Tibial nerve (tissue), 4 donors: ENCODE data around the gene DMD. TPM values are rescaled to one million over a fixed set of nuclear protein-coding genes. Genes with fewer than 3 reads are reported as not detected.

Experiments
- DNase-seq, 2 donors: peaks; one replicate each; pipeline ENCODE4 v3.0.0-alpha.2; 2019; ENCODE audit warnings: low spot score in 2 of 2
- H3K27ac ChIP-seq, 4 donors: fragments of 200-600 bp; sonication (generic) in 3 of 4; one replicate each; pipeline ENCODE4 v1.5.1; 2017 to 2019; ENCODE audit warnings: mild to moderate bottlenecking in 1 of 4
- H3K27me3 ChIP-seq, 2 donors: fragments of 200-600 bp; sonication (generic) in 1 of 2; one replicate each; pipeline versions ENCODE4 v1.5.1 to v1.6.0; 2017 to 2019
- H3K36me3 ChIP-seq, 3 donors: fragments of 200-600 bp; sonication (generic); one replicate each; pipeline ENCODE4 v1.5.1; 2018 to 2019
- H3K4me1 ChIP-seq, 4 donors: fragments of 200-600 bp; sonication (generic) in 3 of 4; one replicate each; pipeline ENCODE4 v1.5.1; 2017 to 2019
- H3K4me3 ChIP-seq, 4 donors: fragments of 200-600 bp; sonication (generic) in 3 of 4; one replicate each; pipeline ENCODE4 v1.5.1; 2017 to 2019; ENCODE audit warnings: mild to moderate bottlenecking in 1 of 4, moderate library complexity in 1 of 4
- H3K9me3 ChIP-seq, 4 donors: fragments of 200-600 bp; sonication (generic) in 3 of 4; one replicate each; pipeline ENCODE4 v1.5.1; 2017 to 2019
- EP300 ChIP-seq, 2 donors: sonication (generic); formaldehyde crosslinking; IDR thresholded peaks; one replicate each; pipeline ENCODE4 v1.6.1; 2017; ENCODE audit warnings: antibody characterized with exemption in 2 of 2, mild to moderate bottlenecking in 1 of 2
- POLR2A ChIP-seq, 2 donors: fragments of 450-650 bp; IDR thresholded peaks; one replicate each; pipeline ENCODE4 v1.6.1; 2017; ENCODE audit warnings: antibody characterized with exemption in 2 of 2, mild to moderate bottlenecking in 2 of 2, moderate library complexity in 2 of 2
- WGBS, 2 donors: methylation state at CpG; one replicate each; pipeline ENCODE4 v1.1.5; 2018; 5-methylcytosine and 5-hydroxymethylcytosine counted together
- total RNA-seq, 4 donors: library from RNA; depleted of rRNA; stranded (reverse); fragments of >200 nt; gene quantifications; one replicate each; pipeline ENCODE4 v1.1.0, GENCODE V29; 2016
- TF ChIP-seq, protein P1 (sequence below), 5 experiments: fragments of 200-600 bp in 3 of 5; fragments of 450-650 bp in 2 of 5; sonication (generic) in 3 of 5; IDR thresholded peaks; one replicate each; pipeline ENCODE4 v1.5.1; 2016 to 2019; ENCODE audit warnings: antibody characterized with exemption in 5 of 5, mild to moderate bottlenecking in 3 of 5, moderate library complexity in 2 of 5

Gene DMD
- total RNA-seq, 4 donors from 2014 or later: 156 to 345 (median 245) TPM

DNA sequence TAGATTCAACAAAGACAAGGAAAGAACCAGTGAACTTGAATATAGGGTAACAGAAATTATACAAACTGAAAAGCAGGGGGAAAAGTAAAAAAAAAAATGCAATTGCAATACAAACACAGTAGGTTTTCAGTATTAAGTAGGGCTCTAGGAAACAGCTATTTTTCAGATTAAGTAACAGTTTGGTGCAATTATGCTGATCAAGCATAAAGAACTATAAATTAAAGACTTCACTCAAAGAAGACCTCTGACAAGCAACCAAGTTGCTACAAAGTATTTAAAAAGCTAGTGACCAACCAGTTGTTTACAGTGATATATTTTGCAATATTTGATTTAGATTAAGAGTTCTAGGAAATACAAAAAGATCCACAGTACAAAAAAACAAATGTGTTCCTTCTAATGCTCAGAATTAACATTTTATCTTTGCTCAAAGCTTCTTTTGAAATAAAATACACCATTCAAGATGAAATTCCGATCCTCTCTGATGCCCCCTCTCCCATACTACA lies 1908.7 kb downstream of the DMD start:
- Histone ChIP-seq H3K27ac (no peak overlapping the region), H3K4me1 (no peaks in the 10 kb centered on the region), H3K36me3 (no peaks in the 10 kb centered on the region), H3K27me3 (no peaks in the 10 kb centered on the region), H3K9me3 (no peaks in the 10 kb centered on the region), H3K4me3 (no peak overlapping the region)
- 64 to 73% methylated on average over 1 of the region's 1 CpG for WGBS, 2 donors
- no peak for DNase-seq
- TF ChIP-seq, protein P1, sequence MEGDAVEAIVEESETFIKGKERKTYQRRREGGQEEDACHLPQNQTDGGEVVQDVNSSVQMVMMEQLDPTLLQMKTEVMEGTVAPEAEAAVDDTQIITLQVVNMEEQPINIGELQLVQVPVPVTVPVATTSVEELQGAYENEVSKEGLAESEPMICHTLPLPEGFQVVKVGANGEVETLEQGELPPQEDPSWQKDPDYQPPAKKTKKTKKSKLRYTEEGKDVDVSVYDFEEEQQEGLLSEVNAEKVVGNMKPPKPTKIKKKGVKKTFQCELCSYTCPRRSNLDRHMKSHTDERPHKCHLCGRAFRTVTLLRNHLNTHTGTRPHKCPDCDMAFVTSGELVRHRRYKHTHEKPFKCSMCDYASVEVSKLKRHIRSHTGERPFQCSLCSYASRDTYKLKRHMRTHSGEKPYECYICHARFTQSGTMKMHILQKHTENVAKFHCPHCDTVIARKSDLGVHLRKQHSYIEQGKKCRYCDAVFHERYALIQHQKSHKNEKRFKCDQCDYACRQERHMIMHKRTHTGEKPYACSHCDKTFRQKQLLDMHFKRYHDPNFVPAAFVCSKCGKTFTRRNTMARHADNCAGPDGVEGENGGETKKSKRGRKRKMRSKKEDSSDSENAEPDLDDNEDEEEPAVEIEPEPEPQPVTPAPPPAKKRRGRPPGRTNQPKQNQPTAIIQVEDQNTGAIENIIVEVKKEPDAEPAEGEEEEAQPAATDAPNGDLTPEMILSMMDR (IDR thresholded peaks at IDR 0.05): no peak
- TF ChIP-seq POLR2A (IDR thresholded peaks at IDR 0.05) (no peak), EP300 (IDR thresholded peaks at IDR 0.05) (no peak)

DNA sequence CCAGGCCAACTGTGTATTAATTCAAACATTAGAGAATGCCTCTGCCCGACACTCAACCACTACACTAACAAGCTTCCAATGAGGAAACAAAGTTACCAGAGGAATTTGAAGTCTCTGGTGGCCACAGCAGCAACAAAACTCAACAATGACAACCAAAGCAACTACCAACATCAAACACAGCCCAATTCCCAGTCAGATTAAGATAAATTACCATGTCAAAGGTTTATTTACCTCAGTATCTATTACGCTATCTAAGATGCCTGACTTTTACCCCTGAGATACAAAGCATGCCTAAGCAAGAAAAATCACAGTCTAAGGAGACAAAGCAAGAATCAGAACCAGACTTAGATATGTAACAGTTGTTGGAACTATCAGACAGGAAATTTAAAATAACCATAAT lies 1909.4 kb downstream of the DMD start:
- DNase-seq: no peak
- no peaks in the 10 kb centered on the region for H3K36me3 ChIP-seq
- H3K27me3 ChIP-seq: no peaks in the 10 kb centered on the region
- H3K27ac ChIP-seq: no peak overlapping the region
- no peaks in the 10 kb centered on the region for H3K9me3 ChIP-seq
- H3K4me3 ChIP-seq: no peak overlapping the region
- WGBS, 2 donors: 74 to 94% methylated on average over 2 of the region's 2 CpGs
- H3K4me1 ChIP-seq: no peaks in the 10 kb centered on the region
- TF ChIP-seq, protein P1 (IDR thresholded peaks at IDR 0.05): no peak
- no peak for TF ChIP-seq EP300 (IDR thresholded peaks at IDR 0.05)
- no peak for TF ChIP-seq POLR2A (IDR thresholded peaks at IDR 0.05)

- no peak for DNase-seq
- H3K4me3 ChIP-seq: no peak overlapping the region
- no peak for TF ChIP-seq EP300 (IDR thresholded peaks at IDR 0.05)
- TF ChIP-seq POLR2A (IDR thresholded peaks at IDR 0.05): no peak
- TF ChIP-seq, protein P1 (IDR thresholded peaks at IDR 0.05): no peak
- WGBS, 2 donors: 70 to 86% methylated on average over 2 of the region's 2 CpGs
- no peaks in the 10 kb centered on the region for H3K4me1 ChIP-seq
- H3K36me3 ChIP-seq: no peaks in the 10 kb centered on the region
- H3K9me3 ChIP-seq: no peaks in the 10 kb centered on the region
- no peak overlapping the region for H3K27ac ChIP-seq
- no peaks in the 10 kb centered on the region for H3K27me3 ChIP-seq
Measured at GRCh38 chrX:31301203-31301602, 1910.1 kb downstream of the DMD start.

GRCh38 chrX:31298916-31299315 lies 1912.4 kb downstream of the DMD start:
- no peaks in the 10 kb centered on the region for H3K4me1 ChIP-seq
- no peaks in the 10 kb centered on the region for H3K9me3 ChIP-seq
- TF ChIP-seq POLR2A (IDR thresholded peaks at IDR 0.05) (no peak), EP300 (IDR thresholded peaks at IDR 0.05) (no peak)
- TF ChIP-seq, protein P1 (IDR thresholded peaks at IDR 0.05): no peak
- H3K4me3 ChIP-seq: no peak overlapping the region
- no peak for DNase-seq
- no peak overlapping the region for H3K27ac ChIP-seq
- no peaks in the 10 kb centered on the region for H3K27me3 ChIP-seq
- 67 to 69% methylated on average over 4 of the region's 4 CpGs for WGBS, 2 donors
- H3K36me3 ChIP-seq: no peaks in the 10 kb centered on the region

GRCh38 chrX:31297881-31298280 lies 1913.5 kb downstream of the DMD start:
- DNase-seq: no peak
- Histone ChIP-seq H3K4me3 (no peak overlapping the region), H3K27me3 (no peaks in the 10 kb centered on the region), H3K27ac (no peak overlapping the region), H3K9me3 (no peaks in the 10 kb centered on the region), H3K36me3 (no peaks in the 10 kb centered on the region), H3K4me1 (no peaks in the 10 kb centered on the region)
- TF ChIP-seq, protein P1 (IDR thresholded peaks at IDR 0.05): no peak
- TF ChIP-seq EP300 (IDR thresholded peaks at IDR 0.05) (no peak), POLR2A (IDR thresholded peaks at IDR 0.05) (no peak)
